Duodenal mucosa (tissue), 2 donors: ENCODE measurements around the gene DUS4L.

Experiments used
- H3K27ac ChIP-seq: one replicate; pipeline ENCODE4 v1.7.0; 2013; ENCODE audit warnings: low read depth, low read length
- H3K27me3 ChIP-seq, 2 donors: one replicate each; pipeline ENCODE4 v1.7.0; 2013; ENCODE audit warnings: low read length in 2 of 2, control low read depth in 1 of 2; ENCODE audit not compliant: insufficient read depth in 2 of 2, control insufficient read depth in 1 of 2
- H3K36me3 ChIP-seq, 2 donors: one replicate each; pipeline ENCODE4 v1.7.0; 2013; ENCODE audit warnings: low read length in 2 of 2, control low read depth in 1 of 2; ENCODE audit not compliant: insufficient read depth in 2 of 2, control insufficient read depth in 1 of 2
- H3K4me1 ChIP-seq, 2 donors: one replicate each; pipeline ENCODE4 v1.7.0; 2013; ENCODE audit warnings: low read length in 2 of 2, control low read depth in 1 of 2; ENCODE audit not compliant: insufficient read depth in 2 of 2, control insufficient read depth in 1 of 2
- H3K4me3 ChIP-seq, 2 donors: one replicate each; pipeline ENCODE4 v1.7.0; 2013; ENCODE audit warnings: low read length in 2 of 2, low read depth in 1 of 2
- H3K9ac ChIP-seq, 2 donors: one replicate each; pipeline ENCODE4 v1.7.0; 2013; ENCODE audit warnings: low read length in 2 of 2, low read depth in 1 of 2
- H3K9me3 ChIP-seq, 2 donors: one replicate each; pipeline ENCODE4 v1.7.0; 2013; ENCODE audit warnings: low read length in 2 of 2, control low read depth in 1 of 2; ENCODE audit not compliant: control insufficient read depth in 1 of 2

DUS4L gene

GRCh38 chr7:107613439-107613838, 49.7 kb downstream of the DUS4L start:
- Histone ChIP-seq H3K36me3 (peaks cover 13 to 28% of the 10 kb centered on the region in 2 donors), H3K27me3 (no peaks in the 10 kb centered on the region), H3K4me1 (no peaks in the 10 kb centered on the region), H3K4me3 (no peak overlapping the region), H3K9me3 (no peaks in the 10 kb centered on the region), H3K9ac (no peak overlapping the region), H3K27ac (no peak overlapping the region)

- no peak overlapping the region for H3K27ac ChIP-seq
- H3K4me3 ChIP-seq: no peak overlapping the region
- peaks cover 13 to 28% of the 10 kb centered on the region in 2 donors for H3K36me3 ChIP-seq
- H3K27me3 ChIP-seq: no peaks in the 10 kb centered on the region
- no peak overlapping the region for H3K9ac ChIP-seq
- no peaks in the 10 kb centered on the region for H3K9me3 ChIP-seq
- H3K4me1 ChIP-seq: no peaks in the 10 kb centered on the region
These were observed 50.2 kb downstream of the DUS4L start for GRCh38 chr7:107613948-107614347.

- peaks cover 13 to 28% of the 10 kb centered on the region in 2 donors for H3K36me3 ChIP-seq
- H3K9ac ChIP-seq: no peak overlapping the region
- no peak overlapping the region for H3K27ac ChIP-seq
- no peak overlapping the region for H3K4me3 ChIP-seq
- no peaks in the 10 kb centered on the region for H3K4me1 ChIP-seq
- H3K9me3 ChIP-seq: no peaks in the 10 kb centered on the region
- H3K27me3 ChIP-seq: no peaks in the 10 kb centered on the region
These were observed 50.7 kb downstream of the DUS4L start for GRCh38 chr7:107614425-107614824.

DNA sequence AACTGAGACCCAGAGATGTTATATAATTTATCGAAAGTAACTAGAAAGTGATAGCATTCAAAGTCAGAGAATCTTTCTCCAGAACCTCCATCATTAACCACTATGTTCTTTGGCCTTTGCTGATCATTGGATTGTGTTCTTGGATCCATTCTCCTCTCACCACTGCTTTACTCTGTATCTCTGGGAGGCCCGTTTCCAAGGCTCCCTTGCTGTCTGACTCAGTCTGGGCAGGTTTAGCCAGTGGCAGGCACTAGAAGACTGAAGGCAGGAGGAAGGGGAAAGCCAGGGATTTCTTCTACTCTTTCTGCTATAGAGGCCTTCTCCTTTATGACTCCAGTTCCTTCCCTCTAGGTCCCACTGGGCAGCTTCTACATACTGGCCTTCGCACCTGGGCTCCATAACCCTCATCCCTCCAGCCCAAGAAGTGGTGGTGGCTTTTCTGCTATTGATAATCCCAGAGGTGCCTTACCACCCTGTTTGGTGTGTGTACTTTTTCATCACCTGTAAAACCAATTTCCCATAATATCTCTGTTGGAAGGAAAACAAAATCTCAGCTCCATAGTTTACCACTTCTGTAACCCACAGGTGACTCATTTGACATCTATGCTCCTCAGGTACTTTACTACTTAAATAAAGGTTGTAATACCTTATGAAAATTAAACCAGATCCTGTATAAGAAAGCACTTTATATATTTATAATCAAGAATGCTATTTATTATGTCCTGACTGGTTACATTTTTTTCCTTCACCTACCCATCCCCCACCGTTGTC, 52.3 kb downstream of the DUS4L start:
- H3K36me3 ChIP-seq: peaks cover 13 to 33% of the 10 kb centered on the region in 2 donors
- no peak overlapping the region for H3K4me3 ChIP-seq
- no peak overlapping the region for H3K27ac ChIP-seq
- no peak overlapping the region for H3K9ac ChIP-seq
- H3K27me3 ChIP-seq: no peaks in the 10 kb centered on the region
- H3K4me1 ChIP-seq: no peaks in the 10 kb centered on the region
- H3K9me3 ChIP-seq: no peaks in the 10 kb centered on the region

- H3K4me3 ChIP-seq: no peak overlapping the region
These were observed 58.7 kb downstream of the DUS4L start for GRCh38 chr7:107622429-107622828.

DNA sequence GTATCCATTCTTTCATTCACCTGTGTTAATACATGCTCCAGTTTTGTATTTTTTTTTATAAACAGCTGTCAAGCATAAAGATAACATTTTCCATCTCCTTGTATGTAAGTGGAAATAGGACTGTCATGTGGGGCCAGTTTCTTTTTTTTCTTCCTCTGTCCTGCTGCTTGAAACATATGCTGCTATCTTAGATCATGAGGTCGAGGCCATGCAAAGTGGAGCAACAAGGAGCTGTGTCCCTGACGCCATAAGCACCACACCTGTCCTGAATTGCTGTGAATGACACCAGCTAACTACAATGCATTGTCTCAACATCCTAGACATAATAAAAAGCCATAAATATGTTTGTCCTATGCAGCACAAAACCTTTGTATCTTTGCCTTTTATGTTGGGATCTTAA, 59.1 kb downstream of the DUS4L start:
- peaks cover 0 to 16% of the 10 kb centered on the region in 2 donors for H3K36me3 ChIP-seq
- H3K9me3 ChIP-seq: no peaks in the 10 kb centered on the region
- no peaks in the 10 kb centered on the region for H3K4me1 ChIP-seq
- H3K27ac ChIP-seq: no peak overlapping the region
- no peak overlapping the region for H3K9ac ChIP-seq
- H3K4me3 ChIP-seq: no peak overlapping the region
- no peaks in the 10 kb centered on the region for H3K27me3 ChIP-seq

More at GRCh38 chr7:107622429-107622828, 58.7 kb downstream of the DUS4L start:
- Histone ChIP-seq H3K9me3 (no peaks in the 10 kb centered on the region), H3K27ac (no peak overlapping the region), H3K36me3 (peaks cover 0 to 16% of the 10 kb centered on the region in 2 donors), H3K4me1 (no peaks in the 10 kb centered on the region), H3K27me3 (no peaks in the 10 kb centered on the region), H3K9ac (no peak overlapping the region)

- H3K4me1 ChIP-seq: no peaks in the 10 kb centered on the region
- no peaks in the 10 kb centered on the region for H3K9me3 ChIP-seq
- no peaks in the 10 kb centered on the region for H3K27me3 ChIP-seq
- H3K9ac ChIP-seq: no peak overlapping the region
- H3K27ac ChIP-seq: no peak overlapping the region
- no peak overlapping the region for H3K4me3 ChIP-seq
- H3K36me3 ChIP-seq: peaks cover 0 to 5% of the 10 kb centered on the region in 2 donors
These were observed 63.2 kb downstream of the DUS4L start for GRCh38 chr7:107627002-107627401.
